ENCODE results near the gene MED4. TPM values are rescaled to one million over a fixed set of nuclear protein-coding genes. Genes with fewer than 3 reads are reported as not detected.

Gene MED4, protein sequence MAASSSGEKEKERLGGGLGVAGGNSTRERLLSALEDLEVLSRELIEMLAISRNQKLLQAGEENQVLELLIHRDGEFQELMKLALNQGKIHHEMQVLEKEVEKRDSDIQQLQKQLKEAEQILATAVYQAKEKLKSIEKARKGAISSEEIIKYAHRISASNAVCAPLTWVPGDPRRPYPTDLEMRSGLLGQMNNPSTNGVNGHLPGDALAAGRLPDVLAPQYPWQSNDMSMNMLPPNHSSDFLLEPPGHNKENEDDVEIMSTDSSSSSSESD
- total RNA-seq, result 10 to 100 TPM; 51.5 to 70.4 TPM

DNA sequence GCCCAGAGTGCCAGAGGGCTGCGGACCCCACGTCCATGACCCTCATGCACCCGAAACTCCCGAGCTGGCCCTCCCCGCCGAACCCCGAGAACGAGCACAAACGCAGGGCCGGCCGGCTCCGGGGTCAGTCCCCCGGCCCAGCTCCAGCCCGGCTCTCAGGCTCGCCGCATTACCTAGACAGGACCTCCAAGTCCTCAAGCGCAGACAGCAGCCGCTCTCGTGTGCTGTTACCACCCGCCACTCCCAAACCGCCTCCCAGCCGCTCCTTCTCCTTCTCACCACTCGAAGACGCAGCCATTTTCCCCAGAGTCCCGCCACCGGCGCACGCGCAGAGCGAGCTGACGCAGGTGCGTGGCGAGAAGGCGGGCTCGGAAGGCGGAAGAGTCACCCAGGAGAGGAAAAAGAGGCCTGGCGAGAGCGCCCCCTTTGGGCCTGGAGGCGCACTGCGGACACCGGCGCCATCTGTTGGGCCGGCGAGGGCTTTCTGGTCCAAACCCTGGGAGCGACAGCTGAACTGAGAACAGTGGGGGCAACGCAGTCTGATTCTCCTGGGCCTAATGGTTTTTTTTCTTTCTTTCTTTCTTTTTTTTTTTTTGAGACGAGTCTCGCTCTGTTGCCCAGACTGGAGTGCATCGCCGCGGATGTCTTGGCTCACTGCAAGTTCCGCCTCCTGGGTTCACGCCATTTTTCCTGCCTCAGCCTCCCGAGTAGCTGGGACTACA, at the start of gene MED4:
Gene MED4, minus strand, starts transcription at position 324 of the 722 bp plus-strand sequence. Its CDS starts 26 bp downstream, at position 298.
- ATAC-seq (peak; percentile 98), DNase-seq (ENCODE audit: low spot score in 2 of 2) (peak; percentile 97 to 100)
- peaks cover 15 to 16% of the 10 kb centered on the region in 2 donors for H3K36me3 Mint-ChIP-seq
- H3K27ac Mint-ChIP-seq, result peak within 1 kb of the TSS; percentile 99 to 100
- H3K9me3 Mint-ChIP-seq, result peaks cover 4% of the 10 kb centered on the region in 2 donors

DNA sequence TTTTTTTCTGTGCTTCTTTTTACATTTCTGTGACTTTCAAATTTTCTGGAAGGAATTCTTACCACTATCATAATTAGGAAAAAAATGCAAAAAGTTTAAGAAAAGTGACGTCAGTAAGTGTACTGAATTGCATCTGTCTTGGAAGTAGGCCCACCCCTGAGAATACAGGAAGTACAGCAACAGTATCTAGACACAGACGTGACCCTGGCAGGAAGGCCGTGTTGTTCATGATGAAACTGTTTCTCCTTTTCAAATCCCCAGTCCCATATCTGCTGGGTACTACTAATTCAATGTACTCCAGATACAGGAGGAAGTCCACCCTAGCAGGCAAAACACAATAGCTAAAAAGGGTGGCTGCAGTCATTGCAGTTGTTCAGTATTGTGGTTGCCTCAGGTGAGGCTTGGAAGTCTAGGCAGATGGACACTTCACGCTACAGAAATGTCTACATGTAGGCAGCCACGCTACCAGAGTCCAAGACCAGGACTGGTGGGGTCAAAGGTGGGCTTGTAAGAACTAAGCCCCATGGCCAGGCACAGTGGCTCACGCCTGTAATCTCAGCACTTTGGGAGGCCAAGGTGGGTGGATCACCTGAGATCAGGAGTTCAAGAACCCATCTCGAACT, 49.6 kb upstream of the MED4 start:
- H3K36me3 Mint-ChIP-seq, result peaks cover 0 to 21% of the 10 kb centered on the region in 2 donors
- DNase-seq (ENCODE audit: low spot score in 2 of 2) (no peak), ATAC-seq (peak in 1 of 2 donors; percentile 28)
- peaks cover 0 to 5% of the 10 kb centered on the region in 2 donors for H3K9me3 Mint-ChIP-seq
- H3K27ac Mint-ChIP-seq, result peak overlapping the region; percentile 18 to 47

DNA sequence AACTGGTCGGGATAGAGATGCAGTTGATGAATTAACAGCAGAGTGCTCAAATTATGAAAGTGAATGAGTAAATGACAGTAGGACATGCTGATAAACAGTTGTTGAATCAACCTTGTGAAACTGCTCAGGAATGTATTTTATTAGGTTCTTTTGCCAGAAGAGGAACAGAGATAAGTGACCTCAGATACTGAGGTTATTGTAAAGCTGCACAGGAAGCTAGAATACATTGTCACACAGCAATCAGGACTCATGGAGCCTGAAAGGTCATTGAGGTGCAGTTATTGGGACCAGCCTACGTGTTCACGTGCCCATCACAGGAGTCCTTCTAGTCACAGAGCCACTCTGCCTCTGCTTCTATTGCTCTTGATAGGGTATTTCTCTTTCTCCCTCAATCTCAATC, 47.5 kb upstream of the MED4 start:
- H3K9me3 Mint-ChIP-seq, result peaks cover 0 to 8% of the 10 kb centered on the region in 2 donors
- ATAC-seq, result no peak
- peaks cover 0 to 21% of the 10 kb centered on the region in 2 donors for H3K36me3 Mint-ChIP-seq
- DNase-seq (ENCODE audit: low spot score in 2 of 2), result no peak
- H3K27ac Mint-ChIP-seq, result no peak overlapping the region

DNA sequence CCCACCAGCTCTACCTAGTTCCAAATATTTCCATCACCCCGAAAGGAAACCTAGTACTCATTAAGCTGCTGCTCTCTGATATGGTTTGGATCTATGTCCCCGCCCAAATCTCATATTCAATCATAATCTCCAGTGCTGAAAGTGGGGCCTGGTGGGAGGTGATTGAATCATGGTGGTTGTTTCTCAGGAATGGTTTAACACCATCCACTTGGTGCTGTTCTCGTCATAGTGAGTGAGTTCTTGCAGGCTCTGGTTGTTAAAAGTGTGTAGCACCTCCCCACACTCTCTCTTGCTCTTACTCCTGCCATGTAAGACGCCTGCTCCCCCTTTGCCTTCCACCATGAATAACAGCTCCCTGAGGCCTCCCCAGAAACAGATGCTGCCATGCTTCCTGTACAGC, 43.4 kb upstream of the MED4 start:
- no peak overlapping the region for H3K27ac Mint-ChIP-seq
- H3K36me3 Mint-ChIP-seq, result peaks cover 0 to 6% of the 10 kb centered on the region in 2 donors
- H3K9me3 Mint-ChIP-seq, result peaks cover 0 to 10% of the 10 kb centered on the region in 2 donors
- DNase-seq (ENCODE audit: low spot score in 2 of 2) (peak in 1 of 2 donors; percentile 20), ATAC-seq (peak; percentile 80 to 96)

- Mint-ChIP-seq H3K9me3 (peaks cover 0 to 10% of the 10 kb centered on the region in 2 donors), H3K27ac (no peak overlapping the region), H3K36me3 (peaks cover 0 to 6% of the 10 kb centered on the region in 2 donors)
- ATAC-seq, result no peak
- DNase-seq (ENCODE audit: low spot score in 2 of 2), result no peak
These were observed 38.1 kb upstream of the MED4 start for GRCh38 chr13:48132961-48133360.

DNA sequence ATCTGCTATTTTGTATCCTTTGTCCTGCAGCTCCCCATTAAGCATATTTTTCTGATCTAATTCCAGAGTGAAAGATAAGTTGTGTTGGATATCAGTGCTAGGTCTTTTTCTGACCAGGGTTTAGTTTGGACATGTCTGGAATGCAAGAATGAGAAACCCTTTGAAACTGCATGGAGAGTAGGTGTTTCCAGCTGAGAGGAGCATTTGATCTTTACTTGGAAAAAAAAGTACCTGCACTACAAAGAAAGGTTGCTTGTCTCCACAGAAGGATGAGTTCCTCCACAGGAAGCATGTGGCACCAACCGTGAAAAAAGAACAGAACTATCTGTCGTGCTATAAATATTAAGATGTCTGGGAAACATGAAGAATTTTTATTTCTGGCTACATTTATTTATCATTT, 36.6 kb upstream of the MED4 start:
- Mint-ChIP-seq H3K27ac (peak overlapping the region in 1 of 2 donors; percentile 62), H3K36me3 (peaks cover 0 to 6% of the 10 kb centered on the region in 2 donors), H3K9me3 (peaks cover 0 to 5% of the 10 kb centered on the region in 2 donors)
- no peak for ATAC-seq
- no peak for DNase-seq (ENCODE audit: low spot score in 2 of 2)

GRCh38 chr13:48126944-48127830, 32.3 kb upstream of the MED4 start:
- H3K27ac Mint-ChIP-seq, result peak overlapping the region in 1 of 2 donors; percentile 81
- DNase-seq (ENCODE audit: low spot score in 2 of 2) (peak in 1 of 2 donors; percentile 32), ATAC-seq (peak; percentile 75 to 87)
- no peaks in the 10 kb centered on the region for H3K9me3 Mint-ChIP-seq
- no peaks in the 10 kb centered on the region for H3K36me3 Mint-ChIP-seq

GRCh38 chr13:48125794-48126228, 30.9 kb upstream of the MED4 start:
- DNase-seq (ENCODE audit: low spot score in 2 of 2) (no peak), ATAC-seq (no peak)
- Mint-ChIP-seq H3K27ac (no peak overlapping the region), H3K9me3 (no peaks in the 10 kb centered on the region), H3K36me3 (no peaks in the 10 kb centered on the region)

GRCh38 chr13:48123812-48124211, 28.9 kb upstream of the MED4 start:
- Mint-ChIP-seq H3K27ac (no peak overlapping the region), H3K9me3 (no peaks in the 10 kb centered on the region), H3K36me3 (no peaks in the 10 kb centered on the region)
- no peak for ATAC-seq
- no peak for DNase-seq (ENCODE audit: low spot score in 2 of 2)

- DNase-seq (ENCODE audit: low spot score in 2 of 2) (no peak), ATAC-seq (no peak)
- Mint-ChIP-seq H3K9me3 (no peaks in the 10 kb centered on the region), H3K27ac (no peak overlapping the region), H3K36me3 (no peaks in the 10 kb centered on the region)
These were observed 26.8 kb upstream of the MED4 start for GRCh38 chr13:48121733-48122132.

DNA sequence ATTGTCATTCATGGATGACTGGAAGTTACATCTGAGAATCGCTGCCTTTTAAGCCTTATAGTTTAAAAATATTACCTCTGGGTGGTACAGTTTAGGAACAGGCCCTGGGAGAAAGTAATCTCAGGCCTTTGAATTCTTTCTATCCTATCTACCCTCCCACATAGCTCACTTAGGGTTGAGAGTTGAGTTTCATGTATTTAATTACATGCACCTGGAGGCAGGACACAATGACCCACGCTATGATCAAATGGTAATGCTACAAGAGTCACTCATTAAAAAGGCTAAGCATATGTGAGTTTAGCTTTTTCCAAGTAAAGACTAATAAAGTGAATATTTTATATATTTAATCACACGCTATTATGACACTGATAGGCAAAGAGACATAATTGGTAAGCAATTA, 25.3 kb upstream of the MED4 start:
- Mint-ChIP-seq H3K9me3 (no peaks in the 10 kb centered on the region), H3K36me3 (no peaks in the 10 kb centered on the region), H3K27ac (no peak overlapping the region)
- ATAC-seq (no peak), DNase-seq (ENCODE audit: low spot score in 2 of 2) (no peak)

- no peaks in the 10 kb centered on the region for H3K9me3 Mint-ChIP-seq
- DNase-seq (ENCODE audit: low spot score in 2 of 2), result no peak
- no peak for ATAC-seq
- no peak overlapping the region for H3K27ac Mint-ChIP-seq
- H3K36me3 Mint-ChIP-seq, result no peaks in the 10 kb centered on the region
These were observed 23.1 kb upstream of the MED4 start for GRCh38 chr13:48118030-48118429.

- ATAC-seq, result no peak
- no peaks in the 10 kb centered on the region for H3K36me3 Mint-ChIP-seq
- no peak overlapping the region for H3K27ac Mint-ChIP-seq
- DNase-seq (ENCODE audit: low spot score in 2 of 2), result no peak
- H3K9me3 Mint-ChIP-seq, result no peaks in the 10 kb centered on the region
These were observed 21.9 kb upstream of the MED4 start for GRCh38 chr13:48116808-48117207.

GRCh38 chr13:48113756-48114130, 18.8 kb upstream of the MED4 start:
- Mint-ChIP-seq H3K36me3 (no peaks in the 10 kb centered on the region), H3K27ac (no peak overlapping the region), H3K9me3 (no peaks in the 10 kb centered on the region)
- ATAC-seq (no peak), DNase-seq (ENCODE audit: low spot score in 2 of 2) (no peak)

DNA sequence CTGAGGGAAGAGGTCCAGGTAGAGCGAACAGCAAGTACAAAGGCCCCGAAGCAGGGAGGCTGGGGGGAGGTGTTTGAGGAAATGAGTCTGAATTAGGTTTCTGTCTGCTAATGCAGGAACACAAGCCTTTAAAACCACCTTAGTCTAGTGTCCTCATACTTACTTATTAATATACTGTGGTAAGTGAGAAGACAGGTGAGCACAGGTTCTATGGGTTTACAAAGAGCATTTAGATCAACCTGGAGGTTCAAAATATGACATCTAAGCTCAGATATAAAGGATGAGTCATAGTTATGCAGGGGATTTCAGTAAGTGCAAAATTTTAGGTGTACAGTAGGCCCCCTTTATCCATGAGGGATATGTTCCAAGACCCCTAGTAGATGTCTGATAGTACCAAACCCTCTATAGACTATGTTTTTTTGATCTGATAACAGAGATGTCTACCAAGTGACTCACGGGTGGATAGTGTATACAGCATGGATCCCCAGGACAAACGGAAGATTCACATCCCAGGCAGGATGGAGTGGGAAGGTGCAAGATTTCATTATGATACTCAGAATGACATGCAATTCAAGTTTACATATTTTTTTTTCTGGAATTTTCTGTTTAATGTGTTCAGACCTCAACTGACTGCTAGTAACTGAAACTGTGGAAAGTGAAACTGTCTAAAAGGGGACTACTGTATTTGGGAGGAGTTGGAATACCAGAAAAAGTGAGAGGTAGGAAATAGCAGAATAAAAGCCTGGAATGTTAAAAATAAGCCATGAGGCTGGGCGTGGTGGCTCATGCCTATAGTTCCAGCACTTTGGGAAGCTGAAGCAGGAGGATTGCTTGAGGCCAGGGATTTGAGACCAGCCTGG, 18.2 kb upstream of the MED4 start:
- Mint-ChIP-seq H3K9me3 (no peaks in the 10 kb centered on the region), H3K36me3 (no peaks in the 10 kb centered on the region), H3K27ac (no peak overlapping the region)
- DNase-seq (ENCODE audit: low spot score in 2 of 2) (no peak), ATAC-seq (peak in 1 of 2 donors; percentile 3)

Data from activated naive CD4-positive, alpha-beta T cell treated with anti-CD3 and anti-CD28 coated beads, Interleukin-2, amount 50 U/mL, for 72 hours (primary cell).